ENCODE results near the gene PEAK1.

The PEAK1 gene

GRCh38 chr15:77375133-77375532 is 44.8 kb downstream of the PEAK1 start:
- Histone ChIP-seq H3K4me1 (ENCODE audit: control insufficient read depth, insufficient read depth, low read depth, low read length) (no peaks in the 10 kb centered on the region), H3K27me3 (ENCODE audit: control insufficient read depth in 1 of 2, insufficient read depth in 1 of 2, low read length in 2 of 2) (no peaks in the 10 kb centered on the region)
- WGBS, result no CpG with 5 or more reads among the region's 1 CpG

GRCh38 chr15:77373441-77373840 is 46.5 kb downstream of the PEAK1 start:
- no peak for DNase-seq
- H2BK12ac ChIP-seq (ENCODE audit: low read length in 2 of 2), result no peak overlapping the region
- H4K8ac ChIP-seq (ENCODE audit: low read length), result no peak overlapping the region
- H2BK120ac ChIP-seq (ENCODE audit: low read depth, low read length), result no peak overlapping the region
- 98% methylated on average over 3 of the region's 4 CpGs for WGBS
- H3K14ac ChIP-seq (ENCODE audit: low read length in 2 of 2), result no peak overlapping the region
- no peaks in the 10 kb centered on the region for H3K9me3 ChIP-seq (ENCODE audit: control insufficient read depth, low read length)
- no peaks in the 10 kb centered on the region for H3K27me3 ChIP-seq (ENCODE audit: control insufficient read depth in 1 of 2, insufficient read depth in 1 of 2, low read length in 2 of 2)
- H3K36me3 ChIP-seq (ENCODE audit: control insufficient read depth in 1 of 2, insufficient read depth in 2 of 2, low read depth in 1 of 2, low read length in 2 of 2), result no peaks in the 10 kb centered on the region
- no peak overlapping the region for H3K4me3 ChIP-seq (ENCODE audit: insufficient read depth in 1 of 2, low read depth in 1 of 2, low read length in 2 of 2)
- H3K9ac ChIP-seq (ENCODE audit: low read length), result no peak overlapping the region
- no peak overlapping the region for H3K4ac ChIP-seq (ENCODE audit: low read depth in 1 of 2, low read length in 2 of 2)
- H2BK15ac ChIP-seq (ENCODE audit: low read depth, poor library complexity, severe bottlenecking), result no peak overlapping the region
- no peak overlapping the region for H2AK5ac ChIP-seq (ENCODE audit: low read length, severe bottlenecking)
- no peak overlapping the region for H3K27ac ChIP-seq (ENCODE audit: low read length, poor library complexity, severe bottlenecking)
- H3K79me1 ChIP-seq (replicated peaks; ENCODE audit: low read length, poor library complexity, severe bottlenecking), result peaks cover 16% of the 10 kb centered on the region
- H3K18ac ChIP-seq (ENCODE audit: low read depth in 1 of 2, low read length in 2 of 2), result no peak overlapping the region
- H3K4me1 ChIP-seq (ENCODE audit: control insufficient read depth, insufficient read depth, low read depth, low read length), result no peaks in the 10 kb centered on the region
- H3K23ac ChIP-seq (ENCODE audit: low read length in 2 of 2), result no peak overlapping the region
- no peak overlapping the region for H2BK5ac ChIP-seq (ENCODE audit: low read depth, low read length, poor library complexity, severe bottlenecking)
- no peak overlapping the region for H2AFZ ChIP-seq (ENCODE audit: low read depth, low read length)
- H3K4me2 ChIP-seq (ENCODE audit: low read length, poor library complexity, severe bottlenecking), result no peak overlapping the region
- H4K91ac ChIP-seq (ENCODE audit: low read length), result no peak overlapping the region

More at GRCh38 chr15:77375133-77375532, 44.8 kb downstream of the PEAK1 start:
- H4K8ac ChIP-seq (ENCODE audit: low read length), result no peak overlapping the region
- no peak overlapping the region for H3K4ac ChIP-seq (ENCODE audit: low read depth in 1 of 2, low read length in 2 of 2)
- H3K27ac ChIP-seq (ENCODE audit: low read length, poor library complexity, severe bottlenecking), result no peak overlapping the region
- H2BK15ac ChIP-seq (ENCODE audit: low read depth, poor library complexity, severe bottlenecking), result no peak overlapping the region
- H3K9me3 ChIP-seq (ENCODE audit: control insufficient read depth, low read length), result no peaks in the 10 kb centered on the region
- H3K14ac ChIP-seq (ENCODE audit: low read length in 2 of 2), result no peak overlapping the region
- H3K4me2 ChIP-seq (ENCODE audit: low read length, poor library complexity, severe bottlenecking), result no peak overlapping the region
- H3K23ac ChIP-seq (ENCODE audit: low read length in 2 of 2), result no peak overlapping the region
- H2AFZ ChIP-seq (ENCODE audit: low read depth, low read length), result no peak overlapping the region
- H3K36me3 ChIP-seq (ENCODE audit: control insufficient read depth in 1 of 2, insufficient read depth in 2 of 2, low read depth in 1 of 2, low read length in 2 of 2), result no peaks in the 10 kb centered on the region
- H2BK120ac ChIP-seq (ENCODE audit: low read depth, low read length), result no peak overlapping the region
- DNase-seq, result no peak
- H2BK5ac ChIP-seq (ENCODE audit: low read depth, low read length, poor library complexity, severe bottlenecking), result no peak overlapping the region
- H3K18ac ChIP-seq (ENCODE audit: low read depth in 1 of 2, low read length in 2 of 2), result no peak overlapping the region
- H2BK12ac ChIP-seq (ENCODE audit: low read length in 2 of 2), result no peak overlapping the region
- no peak overlapping the region for H4K91ac ChIP-seq (ENCODE audit: low read length)
- no peak overlapping the region for H3K4me3 ChIP-seq (ENCODE audit: insufficient read depth in 1 of 2, low read depth in 1 of 2, low read length in 2 of 2)
- H3K79me1 ChIP-seq (replicated peaks; ENCODE audit: low read length, poor library complexity, severe bottlenecking), result peaks cover 19% of the 10 kb centered on the region
- H2AK5ac ChIP-seq (ENCODE audit: low read length, severe bottlenecking), result no peak overlapping the region
- no peak overlapping the region for H3K9ac ChIP-seq (ENCODE audit: low read length)

GRCh38 chr15:77371850-77372563 is 47.9 kb downstream of the PEAK1 start:
- no peak for DNase-seq
- H2AK5ac ChIP-seq (ENCODE audit: low read length, severe bottlenecking), result no peak overlapping the region
- no peaks in the 10 kb centered on the region for H3K4me1 ChIP-seq (ENCODE audit: control insufficient read depth, insufficient read depth, low read depth, low read length)
- no peak overlapping the region for H3K27ac ChIP-seq (ENCODE audit: low read length, poor library complexity, severe bottlenecking)
- no peak overlapping the region for H2BK5ac ChIP-seq (ENCODE audit: low read depth, low read length, poor library complexity, severe bottlenecking)
- no peaks in the 10 kb centered on the region for H3K9me3 ChIP-seq (ENCODE audit: control insufficient read depth, low read length)
- H3K36me3 ChIP-seq (ENCODE audit: control insufficient read depth in 1 of 2, insufficient read depth in 2 of 2, low read depth in 1 of 2, low read length in 2 of 2), result no peaks in the 10 kb centered on the region
- H2BK120ac ChIP-seq (ENCODE audit: low read depth, low read length), result no peak overlapping the region
- no peak overlapping the region for H3K4ac ChIP-seq (ENCODE audit: low read depth in 1 of 2, low read length in 2 of 2)
- H3K9ac ChIP-seq (ENCODE audit: low read length), result no peak overlapping the region
- no peak overlapping the region for H2AFZ ChIP-seq (ENCODE audit: low read depth, low read length)
- no peak overlapping the region for H3K14ac ChIP-seq (ENCODE audit: low read length in 2 of 2)
- no peak overlapping the region for H3K4me3 ChIP-seq (ENCODE audit: insufficient read depth in 1 of 2, low read depth in 1 of 2, low read length in 2 of 2)
- no peak overlapping the region for H4K8ac ChIP-seq (ENCODE audit: low read length)
- peaks cover 15% of the 10 kb centered on the region for H3K79me1 ChIP-seq (replicated peaks; ENCODE audit: low read length, poor library complexity, severe bottlenecking)
- no peaks in the 10 kb centered on the region for H3K27me3 ChIP-seq (ENCODE audit: control insufficient read depth in 1 of 2, insufficient read depth in 1 of 2, low read length in 2 of 2)
- H3K23ac ChIP-seq (ENCODE audit: low read length in 2 of 2), result no peak overlapping the region
- no peak overlapping the region for H2BK12ac ChIP-seq (ENCODE audit: low read length in 2 of 2)
- H4K91ac ChIP-seq (ENCODE audit: low read length), result no peak overlapping the region
- H3K18ac ChIP-seq (ENCODE audit: low read depth in 1 of 2, low read length in 2 of 2), result no peak overlapping the region
- H3K4me2 ChIP-seq (ENCODE audit: low read length, poor library complexity, severe bottlenecking), result no peak overlapping the region
- 98% methylated on average over 4 of the region's 5 CpGs for WGBS
- H2BK15ac ChIP-seq (ENCODE audit: low read depth, poor library complexity, severe bottlenecking), result no peak overlapping the region

- Histone ChIP-seq H3K36me3 (ENCODE audit: control insufficient read depth in 1 of 2, insufficient read depth in 2 of 2, low read depth in 1 of 2, low read length in 2 of 2) (no peaks in the 10 kb centered on the region), H2BK5ac (ENCODE audit: low read depth, low read length, poor library complexity, severe bottlenecking) (no peak overlapping the region), H2AK5ac (ENCODE audit: low read length, severe bottlenecking) (no peak overlapping the region), H3K27ac (ENCODE audit: low read length, poor library complexity, severe bottlenecking) (no peak overlapping the region), H4K8ac (ENCODE audit: low read length) (no peak overlapping the region), H3K79me1 (replicated peaks; ENCODE audit: low read length, poor library complexity, severe bottlenecking) (peaks cover 13% of the 10 kb centered on the region), H3K14ac (ENCODE audit: low read length in 2 of 2) (no peak overlapping the region), H3K18ac (ENCODE audit: low read depth in 1 of 2, low read length in 2 of 2) (no peak overlapping the region), H2BK15ac (ENCODE audit: low read depth, poor library complexity, severe bottlenecking) (no peak overlapping the region), H3K9ac (ENCODE audit: low read length) (no peak overlapping the region), H3K27me3 (ENCODE audit: control insufficient read depth in 1 of 2, insufficient read depth in 1 of 2, low read length in 2 of 2) (no peaks in the 10 kb centered on the region), H2BK120ac (ENCODE audit: low read depth, low read length) (no peak overlapping the region), H2BK12ac (ENCODE audit: low read length in 2 of 2) (no peak overlapping the region), H3K23ac (ENCODE audit: low read length in 2 of 2) (no peak overlapping the region), H3K4me2 (ENCODE audit: low read length, poor library complexity, severe bottlenecking) (no peak overlapping the region), H3K4ac (ENCODE audit: low read depth in 1 of 2, low read length in 2 of 2) (no peak overlapping the region), H3K9me3 (ENCODE audit: control insufficient read depth, low read length) (no peaks in the 10 kb centered on the region), H4K91ac (ENCODE audit: low read length) (no peak overlapping the region), H3K4me3 (ENCODE audit: insufficient read depth in 1 of 2, low read depth in 1 of 2, low read length in 2 of 2) (no peak overlapping the region), H2AFZ (ENCODE audit: low read depth, low read length) (no peak overlapping the region), H3K4me1 (ENCODE audit: control insufficient read depth, insufficient read depth, low read depth, low read length) (no peaks in the 10 kb centered on the region)
- no peak for DNase-seq
- 83% methylated on average over 8 of the region's 8 CpGs for WGBS
Observed at GRCh38 chr15:77370580-77370979, 49.3 kb downstream of the PEAK1 start.

Data from mesenchymal stem cell (in vitro differentiated cells and primary cell).